Keratinocyte (primary cell): ENCODE measurements around the gene RPS27A. TPM values are rescaled to one million over a fixed set of nuclear protein-coding genes. Genes with fewer than 3 reads are reported as not detected.

Source experiments
- DNase-seq: peaks from one replicate; pipeline ENCODE4 v3.0.0-alpha.2; 2011; ENCODE audit warnings: low read depth, missing footprints, low spot score
- FAIRE-seq: peaks from 2 replicates; lab custom pipeline; 2011; peaks lifted over from hg19 to GRCh38; lab: Jason Lieb, UNC
- H2AFZ ChIP-seq: 2 replicates; pipeline ENCODE4 v1.6.0; 2012; ENCODE audit warnings: low read length, control low read depth, inconsistent platforms; ENCODE audit not compliant: control insufficient read depth
- H3K27ac ChIP-seq: 2 replicates; pipeline ENCODE4 v1.5.1; 2011; ENCODE audit warnings: low read length; ENCODE audit not compliant: control insufficient read depth, insufficient read depth
- H3K27me3 ChIP-seq: 3 replicates; pipeline ENCODE4 v1.6.0; 2011; ENCODE audit warnings: low read length; ENCODE audit not compliant: control insufficient read depth, insufficient read depth; ENCODE audit errors: extremely low read depth
- H3K36me3 ChIP-seq, 2 experiments: 2 replicates in 1 of 2; 3 replicates in 1 of 2; pipeline ENCODE4 v1.5.1; 2011; ENCODE audit warnings: low read length in 2 of 2, mild to moderate bottlenecking in 1 of 2; ENCODE audit not compliant: control insufficient read depth in 2 of 2, insufficient read depth in 2 of 2; ENCODE audit errors: extremely low read depth in 1 of 2
- H3K4me1 ChIP-seq: 3 replicates; pipeline ENCODE4 v1.5.1; 2011; ENCODE audit warnings: low read length; ENCODE audit not compliant: control insufficient read depth, insufficient read depth; ENCODE audit errors: extremely low read depth
- H3K4me2 ChIP-seq: 3 replicates; pipeline ENCODE4 v1.6.0; 2011; ENCODE audit warnings: low read depth, low read length; ENCODE audit not compliant: control insufficient read depth, insufficient read depth; ENCODE audit errors: extremely low read depth
- H3K4me3 ChIP-seq, 3 experiments: fragments of 200-600 bp in 1 of 3; sonication (generic) in 1 of 3; 2 replicates in 2 of 3; 3 replicates in 1 of 3; pipeline ENCODE4 v1.5.1; 2011 to 2016; ENCODE audit warnings: low read length in 3 of 3, mild to moderate bottlenecking in 3 of 3, control low read depth in 2 of 3, inconsistent platforms in 1 of 3, low read depth in 1 of 3, mixed read lengths in 1 of 3, mixed run types in 1 of 3, moderate library complexity in 1 of 3; ENCODE audit not compliant: control insufficient read depth in 2 of 3, insufficient read depth in 2 of 3; ENCODE audit errors: extremely low read depth in 1 of 3
- H3K79me2 ChIP-seq: 2 replicates; pipeline ENCODE4 v1.6.0; 2012; ENCODE audit warnings: low read length; ENCODE audit not compliant: control insufficient read depth, insufficient read depth
- H3K9ac ChIP-seq: 3 replicates; pipeline ENCODE4 v1.6.0; 2011; ENCODE audit warnings: low read length; ENCODE audit not compliant: control insufficient read depth, insufficient read depth; ENCODE audit errors: extremely low read depth
- H3K9me1 ChIP-seq: 3 replicates; pipeline ENCODE4 v1.6.0; 2011; ENCODE audit warnings: low read length; ENCODE audit not compliant: control insufficient read depth, insufficient read depth; ENCODE audit errors: extremely low read depth
- H3K9me3 ChIP-seq: 2 replicates; pipeline ENCODE4 v1.5.1; 2012; ENCODE audit warnings: low read depth, low read length; ENCODE audit not compliant: control insufficient read depth
- H4K20me1 ChIP-seq: 3 replicates; pipeline ENCODE4 v1.6.0; 2011; ENCODE audit warnings: low read length; ENCODE audit not compliant: control insufficient read depth, insufficient read depth; ENCODE audit errors: extremely low read depth
- CTCF ChIP-seq, 3 experiments: IDR thresholded peaks in 1 of 3; conservative IDR thresholded peaks in 1 of 3; optimal IDR thresholded peaks in 1 of 3; 2 replicates in 2 of 3; 3 replicates in 1 of 3; pipeline versions ENCODE3 to v1.5.1; 2011; ENCODE audit warnings: low read length in 3 of 3, mild to moderate bottlenecking in 3 of 3, moderate library complexity in 2 of 3, control low read depth in 1 of 3, inconsistent platforms in 1 of 3; ENCODE audit not compliant: insufficient read depth in 2 of 3; ENCODE audit errors: extremely low read depth in 1 of 3
- EZH2 ChIP-seq: IDR thresholded peaks from one replicate; pipeline ENCODE4 v1.6.1; 2012; ENCODE audit warnings: inconsistent platforms, mild to moderate bottlenecking, low read length, moderate library complexity
- dilution Hi-C: fragments of 300-500 bp; cut with MboI; formaldehyde crosslinking; loops from one replicate; pipeline ENCODE4 v1.7.0; 2020; ENCODE audit warnings: low sequenced_read_pairs; ENCODE audit not compliant: extremely low pct_ligation_motif_present
- polyA plus RNA-seq, 5 experiments: library from polyadenylated mRNA; depleted of rRNA in 3 of 5; stranded (reverse) in 3 of 5; stranded (forward) in 1 of 5; unstranded in 1 of 5; fragments of >200 nt; gene quantifications; 1 replicate in 1 of 5; 2 replicates in 3 of 5; 3 replicates in 1 of 5; pipeline versions ENCODE4 v1.2.1 to v1.2.3, GENCODE V29; 2011 to 2012; ENCODE audit warnings: missing spikeins in 2 of 5, low read depth in 1 of 5, low replicate concordance in 1 of 5

RPS27A gene
- polyA plus RNA-seq, 1 donor (not counting 4 experiments of a cell fraction or from before 2014, with no cell fraction given) = 2,341 TPM

GRCh38 chr2:55228226-55228563, 4.3 kb upstream of the RPS27A start:
- Histone ChIP-seq H3K36me3 (peaks cover 0 to 8% of the 10 kb centered on the region in 2 experiments), H3K9me3 (no peaks in the 10 kb centered on the region), H3K79me2 (peaks cover 55% of the 10 kb centered on the region), H2AFZ (no peak overlapping the region), H3K4me3 (no peak overlapping the region), H3K27ac (no peak overlapping the region), H3K27me3 (no peaks in the 10 kb centered on the region), H3K4me1 (no peaks in the 10 kb centered on the region), H4K20me1 (no peaks in the 10 kb centered on the region), H3K4me2 (no peak overlapping the region), H3K9me1 (no peaks in the 10 kb centered on the region), H3K9ac (no peak overlapping the region)
- FAIRE-seq = no peak
- TF ChIP-seq CTCF (optimal IDR thresholded peaks at IDR 0.05 in 1 of 3, IDR thresholded peaks at IDR 0.05 in 1 of 3, conservative IDR thresholded peaks at IDR 0.05 in 1 of 3; ENCODE audit: extremely low read depth in 1 of 3, insufficient read depth in 2 of 3, low read length in 3 of 3) = no peak
- no peak for TF ChIP-seq EZH2
- no peak for DNase-seq
- dilution Hi-C loops = no loop called here

GRCh38 chr2:55229221-55229620, 3.3 kb upstream of the RPS27A start:
- Histone ChIP-seq H3K4me1 (peaks cover under 1% of the 10 kb centered on the region), H3K27ac (no peak overlapping the region), H3K9ac (no peak overlapping the region), H3K4me2 (no peak overlapping the region), H3K79me2 (peaks cover 63% of the 10 kb centered on the region), H4K20me1 (no peaks in the 10 kb centered on the region), H3K36me3 (peaks cover 0 to 15% of the 10 kb centered on the region in 2 experiments), H3K4me3 (no peak overlapping the region), H3K27me3 (no peaks in the 10 kb centered on the region), H3K9me3 (no peaks in the 10 kb centered on the region), H2AFZ (no peak overlapping the region), H3K9me1 (peaks cover 2% of the 10 kb centered on the region)
- TF ChIP-seq EZH2 (no peak), CTCF (optimal IDR thresholded peaks at IDR 0.05 in 1 of 3, IDR thresholded peaks at IDR 0.05 in 1 of 3, conservative IDR thresholded peaks at IDR 0.05 in 1 of 3; ENCODE audit: extremely low read depth in 1 of 3, insufficient read depth in 2 of 3, low read length in 3 of 3) (no peak)
- FAIRE-seq = no peak
- no peak for DNase-seq
- dilution Hi-C loops = no loop called here
